Ramos (cell line): Measurements from ENCODE around the gene BZW1.

Experiments
- in situ Hi-C: fragments of 300-500 bp; cut with MboI; formaldehyde crosslinking; loops from one replicate; pipeline ENCODE4 v1.14.3; 2022; ENCODE audit warnings: low sequenced_read_pairs; ENCODE audit not compliant: unreplicated experiment

The BZW1 gene

DNA sequence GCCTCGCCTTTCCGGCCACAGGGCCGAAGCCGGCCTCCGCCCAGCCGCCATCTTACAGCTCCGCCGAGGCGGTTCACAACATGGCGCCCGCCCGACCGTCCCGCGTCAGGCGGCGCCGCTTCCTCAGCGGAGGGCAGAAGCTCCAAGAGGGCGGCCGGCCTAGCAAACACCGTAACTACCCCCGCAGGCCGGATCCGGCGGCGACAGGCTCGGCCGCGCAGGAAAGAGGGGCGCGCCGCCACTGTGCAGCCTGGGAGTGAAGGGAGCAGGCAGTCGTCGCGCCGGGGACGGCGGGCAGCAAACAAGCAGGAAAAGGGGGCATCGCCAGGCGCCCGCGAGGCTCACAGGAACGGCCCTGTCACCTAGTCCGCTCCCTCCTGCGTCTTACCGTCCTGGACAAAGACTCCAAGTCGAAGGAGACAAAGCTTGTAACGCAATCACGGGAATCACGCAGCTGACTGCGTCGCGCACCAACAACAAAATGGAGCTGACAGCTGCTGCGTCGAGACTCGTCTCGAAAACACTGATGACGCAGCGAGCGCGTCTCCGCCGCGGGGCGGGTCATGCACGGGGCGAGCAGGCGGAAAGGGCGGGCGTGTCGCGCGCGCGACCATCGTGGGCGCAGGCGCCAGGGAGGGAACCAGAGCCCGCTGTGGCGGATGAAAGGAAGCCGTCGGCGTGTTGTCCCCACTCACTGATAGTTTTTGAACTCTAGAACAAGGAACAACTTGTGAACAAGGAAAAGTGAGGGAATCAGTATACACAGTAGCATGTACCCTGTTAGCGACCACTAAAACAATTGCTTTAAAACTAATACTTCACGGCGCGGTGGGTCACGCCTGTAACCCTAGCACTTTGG, 52.7 kb downstream of the BZW1 start, which contains the start of gene CLK1:
CLK1 (minus strand) TSS at position 483 of the 859 bp plus-strand sequence. CDS start 2,796 bp downstream, outside the sequence.
- in situ Hi-C loops, result no loop called here

DNA sequence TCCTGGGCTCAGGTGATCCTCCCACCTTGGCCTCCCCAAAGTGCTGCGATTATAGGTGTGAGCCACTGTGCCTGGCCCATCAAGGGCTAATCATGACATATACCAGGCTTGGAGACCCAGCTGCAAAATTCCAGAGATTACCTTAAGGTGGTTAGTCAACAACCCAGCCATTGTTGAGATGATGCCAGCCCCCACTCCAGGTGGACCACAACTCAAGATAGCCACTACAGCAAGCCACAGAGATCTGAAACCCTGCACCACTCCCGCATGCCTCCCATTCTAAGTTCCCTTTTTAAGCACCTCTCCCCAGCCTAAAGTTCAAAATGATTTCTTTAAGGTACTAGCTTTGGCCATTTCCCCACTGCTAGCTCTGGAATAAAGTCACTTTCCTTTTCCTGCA, 57.3 kb downstream of the BZW1 start:
- in situ Hi-C loops, result no loop called here

DNA sequence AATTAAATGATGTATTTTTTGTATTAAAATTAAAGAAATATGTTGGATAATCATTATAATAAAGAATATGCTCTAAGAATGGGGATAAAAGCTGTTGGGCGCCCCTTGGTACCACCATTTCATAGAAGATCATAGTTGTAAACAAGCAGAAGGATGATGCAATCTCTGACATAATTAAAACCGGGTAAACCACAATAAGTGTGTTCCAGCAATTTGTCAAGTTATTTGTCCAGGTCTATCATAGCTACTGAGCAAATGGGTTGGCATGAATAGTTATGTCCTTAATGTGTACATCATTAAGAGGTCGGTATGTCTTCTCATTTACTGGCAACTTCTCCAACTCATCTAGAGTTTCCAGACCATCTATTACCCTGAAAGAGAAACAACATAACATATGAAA, 59.4 kb downstream of the BZW1 start:
- in situ Hi-C loops, result no loop called here

DNA sequence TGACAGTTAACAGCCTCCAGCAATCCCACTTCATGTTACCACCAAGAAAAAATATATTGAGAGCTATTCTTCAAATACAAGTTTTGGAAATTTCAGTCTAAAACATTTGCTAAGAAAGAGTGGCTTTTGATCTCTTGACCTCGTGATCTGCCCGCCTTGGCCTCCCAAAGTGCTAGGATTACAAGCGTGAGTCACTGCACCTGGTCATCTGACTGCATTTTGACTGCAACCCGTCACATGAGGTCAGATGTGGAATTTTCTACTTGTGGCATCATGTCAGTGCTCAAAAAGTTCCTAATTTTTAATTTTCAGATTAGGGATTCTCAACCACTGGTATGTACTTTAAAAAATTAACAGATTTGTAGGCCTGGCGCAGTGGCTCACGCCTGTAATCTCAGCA, 61.9 kb downstream of the BZW1 start:
- in situ Hi-C loops, result no loop called here
